HG02885 (cell line): Measurements from ENCODE around the gene OPN1LW.
"Not testable (repeated sequence)": the region's sequence is repeated elsewhere in the genome, so short reads cannot be mapped to it uniquely, and the experiment has no call there.

Source experiments
- ATAC-seq: cut with Tn5 transposase; IDR thresholded peaks from one replicate; pipeline ENCODE4 v1.9.1; 2021; ENCODE audit warnings: mild to moderate bottlenecking; ENCODE audit not compliant: unreplicated experiment, poor library complexity

Gene OPN1LW

GRCh38 chrX:154196466-154196865, 52.4 kb downstream of the OPN1LW start:
- ATAC-seq: not testable (repeated sequence)
